T follicular helper cell (primary cell): ENCODE results near the gene CARD11.
A peak's percentile ranks its signal among the peaks of the same experiment; 100 is the strongest.

Experiments
- DNase-seq: peaks from one replicate; pipeline ENCODE4 v3.0.0-alpha.2; 2020; ENCODE audit warnings: low read depth
- total RNA-seq, 2 experiments: gene quantifications; one replicate each; lab custom pipeline; 2026; lab: John Stamatoyannopoulos, UW

Gene CARD11
- 159 to 230 reads per million in 2 experiments for total RNA-seq

DNA sequence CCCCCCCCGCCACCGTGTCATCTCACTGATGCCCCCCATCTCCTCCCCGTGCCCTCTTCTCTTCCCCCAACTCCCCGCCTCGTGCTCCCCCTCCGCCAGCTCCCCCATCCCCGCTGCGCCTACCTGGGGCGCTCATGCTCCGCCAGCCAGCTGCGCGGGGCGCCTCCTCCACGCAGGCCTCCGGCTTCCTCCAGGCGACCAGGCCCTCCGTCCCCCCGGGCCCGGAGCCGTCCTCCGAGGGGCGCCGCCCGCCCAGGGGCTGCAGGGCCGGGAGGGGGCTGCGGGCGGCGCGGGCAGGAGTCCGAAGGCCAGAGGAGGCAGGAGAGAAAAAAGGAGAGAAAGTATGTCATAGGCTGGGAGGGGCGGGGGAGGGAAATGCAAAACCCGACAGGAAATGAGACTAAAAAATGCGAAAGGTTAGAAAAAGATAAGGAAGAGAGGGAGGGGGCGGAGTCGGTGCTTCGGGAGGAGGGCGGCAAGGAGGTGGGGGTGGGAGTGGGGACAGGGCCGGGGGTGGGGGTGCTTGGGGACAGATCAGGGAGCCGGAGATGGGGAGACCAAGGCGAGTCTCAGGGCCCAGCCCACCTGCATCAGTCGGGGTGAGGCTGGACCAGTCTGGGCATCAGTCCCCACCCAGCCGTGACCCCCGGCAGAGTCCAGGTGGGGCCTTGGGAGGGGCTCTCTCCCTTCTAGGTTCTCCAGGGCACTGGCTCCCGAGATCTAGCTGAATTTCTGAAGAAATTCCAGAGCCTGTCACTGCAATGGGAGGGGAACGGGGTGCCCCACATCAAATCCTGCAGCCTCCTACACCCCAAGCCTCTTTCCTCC is at the start of gene CARD11:
TSS of gene CARD11 (minus strand) at position 324 of the 828 bp plus-strand sequence. CDS start 85,361 bp downstream, outside the sequence.
- DNase-seq: peak; percentile 51

DNA sequence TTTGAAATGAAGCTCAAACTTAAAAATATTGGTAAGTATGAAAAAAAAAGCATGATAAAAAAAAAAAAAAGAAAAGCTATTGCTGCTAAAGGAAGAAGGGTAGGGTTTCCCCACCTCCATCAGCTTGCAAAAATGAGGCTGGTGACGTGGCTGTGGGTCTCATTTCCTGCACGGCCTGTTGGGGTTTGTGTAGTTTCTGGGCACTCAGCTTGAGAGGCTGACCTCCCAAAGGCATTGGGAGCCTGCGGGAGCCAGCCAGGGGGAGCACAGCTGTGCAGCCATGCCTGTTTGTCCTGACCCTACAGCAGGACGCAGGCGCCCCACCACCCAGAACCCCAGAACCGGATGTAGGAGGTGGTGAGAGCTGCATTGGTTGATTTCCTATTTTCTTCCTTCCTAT is 48.8 kb upstream of the CARD11 start:
- peak; percentile 51 for DNase-seq

DNA sequence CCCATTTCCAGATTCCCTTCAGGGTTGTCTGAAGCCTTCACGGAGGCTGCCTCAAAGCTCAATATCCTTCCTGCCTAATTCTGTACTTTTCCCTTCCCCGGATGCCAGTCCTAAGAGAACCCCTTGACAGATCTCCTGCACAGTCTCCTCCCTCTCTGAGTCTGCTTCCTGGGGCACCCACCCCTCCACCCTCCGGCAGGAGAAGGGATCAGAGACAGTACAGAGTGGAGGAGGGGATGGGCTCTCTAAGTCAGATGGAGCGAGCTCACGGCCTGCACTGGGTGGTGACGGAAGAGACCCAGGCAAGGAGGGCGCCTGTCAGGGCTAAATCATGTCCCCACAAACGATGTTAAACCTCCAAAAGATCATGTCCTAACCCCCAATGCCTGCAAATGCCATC is 48.0 kb upstream of the CARD11 start:
- DNase-seq: no peak

DNA sequence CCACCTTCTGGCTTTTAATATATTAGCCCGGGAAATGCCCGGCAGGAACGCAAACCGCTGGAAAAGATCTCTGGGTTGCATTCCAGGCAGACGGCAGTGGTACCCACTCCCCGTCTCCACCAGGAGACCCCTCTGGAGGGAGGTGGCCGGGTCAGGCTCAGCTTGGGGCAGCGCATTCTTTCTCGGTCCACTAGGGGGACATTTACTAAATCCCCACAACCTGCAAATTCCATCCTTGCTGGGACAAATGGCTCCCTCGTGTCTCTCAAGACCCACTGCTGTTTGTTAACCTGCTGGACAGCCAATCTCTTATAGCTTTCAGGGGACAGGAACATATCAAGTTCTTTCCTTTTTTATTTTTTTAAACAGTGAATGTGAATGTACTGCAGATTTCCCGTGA is 45.8 kb upstream of the CARD11 start:
- DNase-seq: no peak

DNA sequence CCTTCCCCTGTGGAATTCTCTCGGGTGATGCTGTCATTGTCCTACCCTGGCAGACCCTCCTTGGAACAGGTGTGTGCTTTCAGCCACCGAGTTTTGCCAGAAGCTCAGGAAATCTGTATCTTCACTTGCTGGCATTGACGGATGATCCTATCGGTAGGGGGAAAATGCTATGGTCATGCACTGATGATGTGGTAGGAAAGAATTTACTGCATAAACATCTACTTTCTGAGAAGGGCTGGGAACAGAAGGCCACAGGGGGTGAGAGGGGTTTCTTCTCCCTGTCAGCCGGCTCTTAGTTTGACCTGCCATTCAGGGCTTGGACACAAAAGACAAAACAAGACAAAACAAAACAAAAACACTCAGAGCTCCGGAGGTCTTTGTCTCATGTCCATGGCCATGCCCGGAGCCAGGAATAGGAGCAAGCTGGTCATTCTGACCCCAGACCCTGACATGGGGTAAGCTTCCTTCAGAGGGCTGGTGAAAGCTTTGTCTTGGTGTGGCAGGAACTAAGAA is 43.6 kb upstream of the CARD11 start:
- no peak for DNase-seq

DNA sequence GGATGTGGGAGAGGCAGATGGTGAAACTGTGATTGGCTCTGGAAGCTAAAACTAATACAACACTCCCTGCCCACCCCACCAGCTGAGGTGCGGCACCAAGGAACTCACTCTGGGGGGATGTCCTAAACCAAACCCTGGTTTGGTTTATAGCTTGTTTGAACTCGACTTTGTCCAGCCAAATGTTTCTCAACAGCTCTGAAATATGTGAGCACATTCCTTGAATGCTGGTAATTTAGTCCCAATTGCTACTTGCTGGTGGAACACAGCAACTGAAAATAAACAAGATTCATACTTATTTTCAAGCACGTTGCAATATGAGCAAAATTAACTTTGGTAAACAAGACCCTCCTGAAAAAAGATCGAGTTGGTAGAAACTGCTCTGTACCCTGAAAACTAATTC is 39.7 kb upstream of the CARD11 start:
- no peak for DNase-seq

DNA sequence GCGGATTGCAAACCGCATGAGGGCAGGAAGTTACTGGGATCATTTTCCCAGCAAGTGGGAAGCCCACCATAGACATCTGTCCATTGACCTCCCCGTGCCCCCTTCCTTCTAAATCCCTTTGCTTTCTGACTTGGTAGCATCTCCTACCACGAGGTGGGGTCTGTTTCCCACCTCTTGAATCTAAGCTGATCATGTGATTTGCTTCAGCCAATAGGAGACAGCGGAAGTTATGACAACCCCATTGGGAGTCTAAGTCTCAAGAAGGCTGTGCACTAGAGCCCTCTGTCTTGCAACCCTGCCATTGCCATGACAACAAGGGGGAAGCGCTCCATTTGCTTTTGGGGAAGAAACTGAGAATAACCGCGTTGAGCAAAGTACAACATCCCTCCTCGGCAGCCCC is 39.2 kb upstream of the CARD11 start:
- no peak for DNase-seq

DNA sequence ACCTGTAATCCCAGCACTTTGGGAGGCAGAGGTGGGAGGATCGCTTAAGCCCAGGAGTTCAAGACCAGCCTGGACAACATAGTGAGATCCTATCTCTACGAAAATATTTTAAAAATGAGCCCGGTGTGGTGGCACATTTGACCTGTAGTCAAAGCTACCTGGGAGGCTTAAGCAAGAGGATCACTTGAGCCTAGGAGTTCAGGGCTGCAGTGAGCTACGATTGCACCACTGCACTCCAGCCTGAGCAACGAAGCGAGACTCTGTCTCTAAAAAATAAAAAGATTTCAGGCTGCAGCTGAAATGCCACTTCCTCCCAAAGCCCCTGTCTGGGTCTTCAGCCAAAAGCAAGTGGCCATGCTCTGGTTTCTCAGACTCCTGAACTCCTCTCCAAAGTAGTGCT is 38.7 kb upstream of the CARD11 start:
- no peak for DNase-seq

DNA sequence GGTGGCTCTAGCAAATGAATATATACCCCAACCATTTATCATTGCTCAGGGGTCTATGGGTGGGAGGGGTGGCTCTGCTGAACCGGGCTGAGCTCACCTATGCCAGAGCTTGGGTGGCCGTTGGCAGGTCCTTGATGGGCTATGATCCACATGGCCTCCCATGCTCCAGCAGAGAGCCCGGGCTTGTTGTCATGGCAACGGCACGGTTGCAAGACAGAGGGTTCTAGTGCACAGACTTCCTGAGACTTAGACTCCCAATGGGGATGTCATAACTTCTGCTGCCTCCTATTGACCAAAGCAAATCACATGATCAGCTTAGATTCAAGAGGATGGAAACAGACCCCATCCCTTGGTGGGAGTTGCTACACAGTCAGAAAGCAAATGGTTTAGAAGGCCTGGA is 36.4 kb upstream of the CARD11 start:
- no peak for DNase-seq

DNA sequence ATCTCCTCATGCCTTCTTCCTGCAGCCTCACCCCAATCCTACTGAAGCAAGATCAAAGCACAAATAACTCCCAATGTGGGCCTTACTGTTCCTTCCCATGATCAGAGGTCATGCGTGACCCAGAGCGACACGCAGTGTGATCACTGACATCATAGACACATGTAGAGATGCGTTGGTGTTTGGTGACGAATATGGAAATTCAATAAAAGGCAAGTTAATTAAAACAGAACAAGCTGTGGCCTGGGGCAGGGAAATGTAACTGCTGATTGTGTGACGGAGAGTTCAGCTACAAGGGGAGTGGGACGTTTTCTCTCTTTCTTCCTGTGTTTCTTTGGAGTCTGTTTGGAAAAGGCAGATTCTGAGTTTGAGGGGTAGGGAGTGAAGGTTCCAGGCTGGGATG is 34.8 kb upstream of the CARD11 start:
- DNase-seq: no peak

DNA sequence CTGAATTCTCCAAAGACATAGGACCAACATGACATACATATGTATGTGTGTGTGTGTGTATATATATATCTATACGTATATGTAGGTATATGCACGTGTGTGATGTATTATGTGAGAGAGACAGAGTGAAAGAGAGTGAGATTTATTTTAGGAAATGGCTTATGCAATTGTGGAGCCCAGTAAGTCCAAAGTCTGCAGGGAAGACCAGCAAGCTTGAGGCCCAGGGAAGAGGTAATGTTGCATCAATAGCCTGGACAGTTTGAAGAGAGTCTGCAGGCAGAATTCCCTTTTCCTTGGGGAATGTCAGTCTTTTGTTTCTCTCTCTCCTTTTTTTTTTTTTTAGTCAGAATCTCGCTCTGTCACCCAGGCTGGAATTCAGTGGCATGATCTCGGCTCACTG is 33.0 kb upstream of the CARD11 start:
- no peak for DNase-seq

DNA sequence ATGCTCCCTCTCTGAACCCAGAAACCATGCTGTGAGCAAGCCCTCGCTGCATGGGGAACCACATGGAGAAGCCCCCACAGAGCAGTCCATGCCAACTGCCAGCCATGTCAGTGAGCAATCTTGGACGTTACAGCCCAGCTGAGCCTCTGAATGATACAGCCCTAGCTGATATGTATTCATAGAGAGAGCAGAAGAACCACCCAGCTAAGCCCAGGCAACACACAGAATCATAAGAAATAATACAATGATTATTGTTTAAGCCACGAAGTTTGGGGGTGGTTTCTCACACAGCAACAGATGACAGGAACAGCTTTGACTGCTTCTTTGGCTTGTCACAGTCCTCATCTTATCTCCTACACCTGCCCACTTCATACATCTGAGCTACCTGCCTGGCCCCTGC is 32.5 kb upstream of the CARD11 start:
- DNase-seq: no peak

DNA sequence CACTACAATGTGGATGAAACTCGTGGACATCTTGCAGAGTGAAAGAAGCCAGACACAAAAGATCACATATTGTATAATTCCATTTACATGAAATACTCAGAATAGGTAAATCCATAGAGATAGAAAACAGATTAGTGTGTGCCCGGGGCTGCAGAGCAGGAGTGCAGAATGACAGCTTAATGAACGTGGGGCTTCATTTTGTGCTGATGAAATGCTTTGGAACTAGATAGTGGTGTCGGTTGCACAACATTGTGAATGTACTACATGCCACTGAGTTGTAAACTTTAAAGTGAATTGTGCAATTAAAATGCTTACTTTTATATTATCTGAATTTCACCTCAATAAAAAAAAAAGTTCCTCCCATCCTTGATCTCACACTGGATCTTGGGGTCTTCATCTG is 31.8 kb upstream of the CARD11 start:
- DNase-seq: no peak

DNA sequence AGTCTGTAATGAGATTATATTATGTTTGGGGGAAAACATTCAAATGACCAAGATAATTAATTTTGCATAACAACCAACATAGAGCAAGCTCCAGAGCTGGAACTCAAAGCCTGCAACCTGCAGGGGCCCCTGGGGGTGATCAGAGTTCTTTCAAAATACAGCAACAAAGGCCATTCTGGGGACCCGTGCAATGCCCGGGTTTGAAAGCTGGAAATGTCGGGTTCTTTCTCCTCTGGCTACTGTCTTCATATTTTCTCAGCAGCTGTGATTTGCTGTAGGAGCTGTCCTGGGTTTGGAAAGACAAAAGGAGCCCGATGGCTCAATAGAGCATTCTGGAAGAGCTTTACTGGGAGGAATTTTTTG is 30.8 kb upstream of the CARD11 start:
- no peak for DNase-seq

DNA sequence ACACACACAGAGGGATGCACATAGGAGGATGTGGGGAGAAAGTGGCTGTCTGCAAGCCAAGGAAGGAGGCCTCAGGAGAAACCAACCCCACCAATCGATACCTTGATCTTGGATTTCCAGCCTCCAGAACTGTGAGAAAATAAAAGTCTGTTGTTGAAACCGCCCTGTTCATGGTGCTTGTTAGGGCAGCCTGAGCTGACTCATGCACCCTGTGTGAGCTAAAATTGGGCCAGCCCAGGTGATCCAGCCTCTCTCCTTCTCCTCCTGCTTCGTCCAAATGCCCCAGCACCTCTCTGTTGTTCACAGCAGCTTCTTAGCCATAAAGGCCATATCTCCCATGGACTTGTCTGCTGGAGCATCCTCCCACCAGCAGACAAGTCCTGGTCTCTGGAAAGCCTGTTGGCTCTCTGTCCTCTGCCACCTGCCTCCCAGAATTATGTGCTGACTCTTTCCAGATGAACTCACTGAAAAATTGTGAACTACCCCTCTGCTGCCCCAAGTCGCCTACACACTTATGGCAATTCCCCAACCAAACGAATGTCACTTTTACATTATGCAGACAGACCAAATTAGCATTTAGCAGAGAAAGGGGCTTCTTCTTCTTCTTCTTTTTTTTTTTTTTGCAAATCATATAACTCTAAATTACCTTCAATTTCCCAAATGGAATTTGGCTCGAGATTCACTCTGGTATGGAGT is 30.2 kb upstream of the CARD11 start:
- no peak for DNase-seq

DNA sequence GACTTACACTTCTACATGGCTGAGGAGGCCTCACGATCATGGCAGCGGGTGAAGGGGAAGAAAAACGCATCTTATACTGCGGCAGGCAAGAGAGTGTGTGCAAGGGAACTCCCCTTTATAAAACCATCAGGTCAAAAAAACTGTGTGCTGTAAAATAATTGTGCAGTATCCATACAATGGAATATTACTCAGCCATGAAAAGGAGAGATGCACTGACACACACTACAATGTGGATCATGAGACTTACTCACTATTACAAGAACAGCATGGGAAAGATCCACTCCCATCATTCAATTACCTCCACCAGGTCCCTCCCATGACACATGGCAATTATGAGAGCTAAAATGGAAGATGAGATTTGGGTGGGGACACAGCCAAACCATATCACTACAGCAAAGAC is 27.2 kb upstream of the CARD11 start:
- no peak for DNase-seq

DNA sequence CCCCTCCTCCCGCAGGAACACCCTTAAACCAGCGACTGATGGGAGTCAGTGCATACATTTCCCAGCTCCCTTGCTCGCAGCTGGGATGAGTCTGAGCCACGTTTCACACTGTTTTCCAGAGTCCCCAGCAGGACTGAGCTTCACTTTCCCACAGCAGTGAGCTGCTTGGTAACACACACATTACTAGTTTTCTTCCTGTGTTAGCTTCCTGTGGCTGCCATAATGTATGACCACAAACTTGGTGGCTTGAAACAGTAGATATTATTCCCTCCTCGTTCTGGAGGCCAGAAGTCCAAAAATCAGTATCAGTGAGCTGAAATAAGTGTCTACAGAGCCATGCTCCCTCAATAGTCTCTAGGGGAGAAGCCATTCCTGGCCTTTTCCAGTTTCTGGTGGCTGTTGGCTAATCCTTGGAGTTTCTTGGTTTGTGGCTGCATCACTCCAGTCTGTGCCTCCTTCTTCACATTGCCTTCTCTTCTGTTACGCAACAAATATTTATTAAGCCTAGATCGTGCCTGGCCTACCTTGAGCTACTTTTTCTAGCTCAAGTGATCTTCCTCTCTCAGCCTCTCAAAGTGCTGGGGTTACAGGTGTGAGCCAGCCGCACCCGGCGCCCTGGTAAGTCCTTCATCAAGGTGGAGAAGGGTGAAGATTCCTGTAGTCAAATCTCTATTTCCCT is 26.2 kb upstream of the CARD11 start:
- DNase-seq: no peak

DNA sequence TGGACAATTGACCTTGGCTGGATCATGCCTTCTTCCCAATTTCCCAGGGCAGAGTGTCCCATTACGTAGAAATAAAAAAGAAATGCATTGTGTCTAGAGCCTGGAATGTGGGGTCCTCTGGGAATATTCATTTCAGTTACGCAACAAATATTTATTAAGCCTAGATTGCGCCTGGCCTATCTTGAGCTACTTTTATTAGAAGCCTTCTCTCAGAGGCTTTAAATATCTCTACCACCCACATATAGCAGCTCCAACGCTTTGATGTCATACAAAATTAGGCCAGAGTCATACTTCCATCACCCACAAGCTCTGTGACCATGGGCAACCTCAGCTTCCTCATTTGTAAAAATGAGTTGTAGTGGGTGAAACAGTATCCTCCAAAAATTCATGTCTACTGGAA is 24.9 kb upstream of the CARD11 start:
- DNase-seq: no peak

DNA sequence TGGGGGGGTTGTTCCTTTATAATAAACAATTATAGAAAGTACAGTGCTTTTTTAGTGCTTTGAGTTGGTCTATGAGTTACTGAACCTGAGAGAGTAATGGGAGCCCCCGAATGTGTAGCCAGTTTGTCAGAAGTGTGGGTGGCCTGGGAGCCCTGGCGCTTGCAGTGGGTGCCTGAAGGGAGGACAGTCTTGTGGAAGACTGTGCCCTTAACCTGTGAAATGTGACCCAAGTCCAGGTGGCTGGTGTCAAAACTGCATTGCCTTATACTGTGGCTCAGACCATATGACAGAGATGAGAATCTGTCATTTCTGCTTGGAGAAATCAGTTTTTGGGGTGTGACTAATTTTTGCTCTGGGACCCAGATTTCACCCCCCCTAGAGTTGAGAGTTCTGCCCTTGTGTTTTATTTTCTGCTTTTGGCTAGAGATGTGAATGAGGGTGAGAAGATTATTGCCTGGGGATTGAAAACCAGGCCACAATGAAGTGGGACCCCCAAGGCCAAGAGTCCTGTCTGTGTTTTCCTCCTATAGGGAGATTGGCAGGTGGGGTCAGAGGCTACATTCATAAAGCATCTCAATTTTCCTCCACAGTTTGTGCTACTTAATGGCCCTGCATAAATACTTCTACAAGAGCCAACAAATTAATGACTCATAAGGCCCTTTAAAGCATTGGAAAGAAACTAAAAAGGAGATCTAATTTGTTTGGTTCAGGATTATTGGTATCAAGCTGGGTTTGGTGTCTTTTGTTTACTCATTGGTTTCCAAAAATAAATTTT is 24.1 kb upstream of the CARD11 start:
- no peak for DNase-seq

DNA sequence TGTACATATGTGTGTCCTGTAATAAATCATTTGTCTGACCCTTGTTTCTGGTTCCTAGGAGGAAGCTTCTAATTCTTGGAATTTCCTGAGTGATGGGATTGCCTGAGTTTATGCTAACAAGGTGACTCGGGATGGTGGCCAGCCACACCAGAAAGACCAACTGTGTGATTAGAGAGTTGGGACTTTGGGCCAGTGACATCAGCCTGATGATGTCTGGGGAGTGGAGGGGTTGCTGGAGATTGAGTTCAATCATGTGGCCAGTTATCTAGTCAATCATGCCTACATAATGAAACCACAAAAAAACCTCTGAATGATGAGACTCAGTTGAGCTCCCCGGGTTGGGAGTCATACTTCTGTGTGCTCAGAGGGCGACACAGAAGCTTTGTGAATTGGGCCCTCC is 23.5 kb upstream of the CARD11 start:
- no peak for DNase-seq

DNA sequence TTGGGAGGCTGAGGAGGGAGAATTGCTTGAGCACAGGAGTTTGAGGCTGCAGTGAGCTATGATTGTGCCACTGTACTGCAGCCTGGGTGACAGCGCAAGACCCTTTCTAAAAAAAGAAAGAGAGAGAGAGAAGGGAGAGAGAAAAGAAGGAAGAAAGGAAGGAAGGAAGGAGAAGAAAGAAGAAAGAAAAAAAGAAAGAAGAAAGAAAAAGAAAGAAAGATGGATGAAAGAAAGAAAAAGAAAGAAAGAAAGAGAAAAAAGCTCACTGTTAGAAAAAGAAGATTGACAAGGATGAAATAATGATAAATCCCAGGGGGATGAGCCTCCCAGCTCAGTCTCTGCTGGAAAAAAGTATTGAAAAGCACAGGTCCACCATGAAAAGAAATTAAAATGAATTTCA is 22.8 kb upstream of the CARD11 start:
- DNase-seq: no peak

DNA sequence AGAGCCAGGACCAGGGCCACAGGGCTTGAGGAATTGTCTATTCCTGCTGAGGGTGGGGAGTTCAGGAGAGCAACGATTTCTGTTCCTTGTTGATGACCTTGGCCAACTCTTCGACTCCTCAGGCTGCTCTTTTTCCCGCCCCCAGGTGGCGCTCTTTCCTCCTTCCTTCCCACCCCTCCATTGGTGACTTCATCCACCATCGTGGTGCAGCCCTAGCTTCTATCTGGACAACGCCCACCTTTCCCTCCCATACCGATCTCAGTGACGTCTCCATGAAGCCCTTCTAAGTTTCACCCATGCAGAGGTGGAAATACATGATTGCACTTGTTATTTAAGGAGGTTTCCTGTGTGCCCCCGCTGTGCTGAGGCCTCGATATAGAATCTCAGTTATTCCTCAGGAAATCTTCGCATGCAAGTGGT is 22.1 kb upstream of the CARD11 start:
- peak; percentile 41 for DNase-seq
